GM12864 (cell line): Measurements from ENCODE around the gene CFAP410.
"Not testable (repeated sequence)": the region's sequence is repeated elsewhere in the genome, so short reads cannot be mapped to it uniquely, and the experiment has no call there.

Source experiments
- DNase-seq: peaks from one replicate; pipeline ENCODE4 v3.0.0-alpha.2; 2011; ENCODE audit warnings: low read depth
- H3K4me3 ChIP-seq: 2 replicates; pipeline ENCODE4 v1.5.1; 2011; ENCODE audit warnings: mild to moderate bottlenecking, low read depth, low read length, control low read depth
- CTCF ChIP-seq: IDR thresholded peaks from 2 replicates; pipeline ENCODE4 v1.5.1; 2011; ENCODE audit warnings: low read depth, mild to moderate bottlenecking, moderate library complexity, low read length, control low read depth, inconsistent platforms; ENCODE audit errors: missing control alignments

CFAP410 gene

DNA sequence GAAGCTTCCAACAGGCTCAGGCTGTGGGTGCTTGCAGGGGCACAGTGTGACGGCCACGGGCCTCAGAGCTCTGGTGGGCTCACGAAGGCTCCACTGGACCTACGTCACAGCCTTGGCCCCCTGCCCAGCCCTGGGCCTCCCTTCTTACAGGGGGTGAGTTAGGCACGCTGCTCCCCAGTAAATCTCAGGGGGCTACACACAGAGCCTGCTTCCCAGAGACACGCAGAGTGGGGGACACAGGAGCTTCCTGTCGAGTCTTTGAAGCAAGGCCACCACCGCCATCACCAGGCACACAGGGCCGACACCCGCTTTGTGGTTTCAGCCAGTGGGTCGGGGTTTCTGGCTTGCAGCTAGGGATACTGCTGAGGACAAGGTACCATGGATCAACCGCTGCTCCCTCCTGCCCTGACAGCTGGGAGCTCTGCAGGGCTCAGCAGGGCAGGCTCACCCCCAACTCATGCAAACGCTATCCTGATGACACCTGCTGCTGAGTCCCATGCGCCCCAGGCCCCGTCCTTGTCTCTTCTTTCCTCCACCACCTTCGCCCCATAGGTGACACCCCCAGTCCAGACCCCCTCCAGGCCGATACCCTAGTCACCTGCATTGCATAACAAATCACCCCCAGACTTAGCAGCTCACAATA is 5.5 kb upstream of the CFAP410 start:
- H3K4me3 ChIP-seq: no peak overlapping the region
- no peak for DNase-seq
- TF ChIP-seq CTCF: no peak

- not testable (repeated sequence) for DNase-seq, H3K4me3 ChIP-seq
Measured at GRCh38 chr21:44342981-44343380, 3.8 kb upstream of the CFAP410 start.

- DNase-seq, H3K4me3 ChIP-seq: not testable (repeated sequence)
Measured at GRCh38 chr21:44341726-44342458, 2.7 kb upstream of the CFAP410 start.

GRCh38 chr21:44337941-44338895 is 972 bp downstream of the CFAP410 start:
- DNase-seq: no peak
- H3K4me3 ChIP-seq: peak overlapping the region; percentile 20; the same call in 1 of the 2 replicates
- TF ChIP-seq CTCF: no peak

DNA sequence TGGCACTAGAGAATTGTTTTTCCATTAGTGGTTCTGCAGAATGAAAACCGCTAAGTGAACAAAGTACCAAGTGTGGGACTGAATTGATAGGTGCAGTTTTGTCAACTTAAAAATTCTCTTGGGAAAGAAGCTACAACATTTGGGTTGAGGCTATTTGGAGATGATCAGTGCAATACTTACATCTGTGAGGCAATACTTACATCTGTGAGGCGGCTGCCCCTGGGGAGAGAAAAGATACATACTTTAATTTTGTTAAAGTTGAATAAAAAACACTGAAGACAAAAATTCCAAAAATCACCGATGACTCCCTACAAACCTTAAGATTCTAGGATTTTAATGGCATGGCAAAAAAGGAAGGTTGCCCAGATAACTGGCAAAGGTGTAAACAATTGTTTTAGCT is 1.7 kb downstream of the CFAP410 start:
- DNase-seq: no peak
- TF ChIP-seq CTCF: no peak

DNA sequence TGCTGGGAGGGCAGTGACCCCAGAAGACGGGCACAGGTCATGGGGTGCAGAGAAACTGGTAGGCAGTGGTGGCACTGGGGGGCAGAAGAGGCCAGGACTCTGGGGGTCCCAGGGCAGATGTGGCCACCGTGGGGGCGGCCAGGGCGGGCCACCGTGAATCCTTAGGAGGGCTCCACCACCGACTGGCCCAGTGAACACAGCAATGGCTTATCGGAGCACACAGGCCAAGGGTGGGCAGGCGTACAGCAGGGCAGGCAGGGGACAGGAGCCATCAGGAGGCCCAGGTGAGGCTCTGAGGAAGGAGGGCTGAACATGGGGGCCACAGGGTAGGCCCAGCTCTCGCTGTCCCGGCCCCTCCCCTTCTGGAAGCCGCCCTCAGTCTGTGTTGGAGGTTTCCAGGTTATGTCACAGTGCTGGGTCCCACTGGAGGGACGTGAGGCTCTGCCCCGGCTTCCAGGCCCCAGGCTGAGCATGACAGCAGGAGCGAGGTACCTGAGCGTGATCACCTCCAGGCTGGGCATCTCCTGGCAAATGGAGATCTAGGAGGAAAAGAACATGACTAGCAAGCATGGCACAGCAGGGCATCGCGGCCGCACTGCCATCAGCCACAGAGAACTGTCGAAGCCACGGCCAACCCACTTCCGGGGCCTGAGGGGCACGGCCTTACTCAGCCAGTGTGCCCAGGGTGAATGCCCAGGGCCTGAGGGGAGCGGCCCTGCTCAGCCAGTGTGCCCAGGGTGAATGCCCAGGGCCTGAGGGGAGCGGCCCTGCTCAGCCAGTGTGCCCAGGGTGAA is 3.7 kb downstream of the CFAP410 start:
- H3K4me3 ChIP-seq: no peak overlapping the region
- no peak for TF ChIP-seq CTCF
- no peak for DNase-seq

More for the DNA sequence above, 1.7 kb downstream of the CFAP410 start:
- H3K4me3 ChIP-seq: no peak overlapping the region

- no peak for TF ChIP-seq CTCF
- DNase-seq: no peak
- H3K4me3 ChIP-seq: no peak overlapping the region
Measured at GRCh38 chr21:44334329-44335030, 4.7 kb downstream of the CFAP410 start.
